OCI-LY7 (cell line): ENCODE results near the gene RPS3.

Experiments used
- CTCF ChIP-seq: fragments of 200-600 bp; sonication (generic); conservative IDR thresholded peaks from 2 replicates; pipeline ENCODE4 v1.5.1; 2014; ENCODE audit warnings: mild to moderate bottlenecking, antibody characterized with exemption, low read length, moderate library complexity, mixed read lengths
- EZH2phosphoT487 ChIP-seq: fragments of 200-600 bp; sonication (generic); IDR thresholded peaks from 2 replicates; pipeline ENCODE4 v1.6.1; 2018; ENCODE audit warnings: low read depth, borderline replicate concordance, mild to moderate bottlenecking, mixed run types, antibody characterized with exemption, low read length, moderate library complexity, mixed read lengths

GRCh38 chr11:75369560-75370255 lies 29.6 kb upstream of the RPS3 start:
- no peak for TF ChIP-seq CTCF
- TF ChIP-seq EZH2phosphoT487: no peak
